Measurements from ENCODE around the gene KLHDC3.

DNA sequence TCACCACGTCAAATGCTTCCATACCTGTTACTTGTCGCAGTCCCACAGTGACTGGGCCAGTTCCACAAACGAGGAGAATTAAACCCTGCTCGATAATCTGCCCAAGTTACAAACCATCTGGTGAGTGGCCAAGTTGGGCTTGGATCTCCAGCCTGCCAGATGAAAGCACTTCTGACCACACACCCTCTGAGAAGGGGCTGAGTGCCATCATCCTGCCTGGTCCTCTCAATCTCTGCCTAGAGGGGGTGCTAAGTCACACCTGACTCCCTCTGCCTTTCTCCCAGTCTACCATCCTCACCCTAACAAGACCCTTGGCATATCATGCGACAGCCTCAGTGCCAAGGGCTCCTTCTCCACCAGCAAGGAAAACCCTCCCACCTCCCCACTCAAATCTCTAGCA is 23.1 kb downstream of the KLHDC3 start:
- no peak for TF ChIP-seq EZH2 (IDR thresholded peaks at IDR 0.05; ENCODE audit: borderline replicate concordance, low read length)
- no peak for TF ChIP-seq CTCF (conservative IDR thresholded peaks at IDR 0.05 in 1 of 2, IDR thresholded peaks at IDR 0.05 in 1 of 2; ENCODE audit: extremely low read depth in 1 of 2, insufficient read depth in 1 of 2, low read depth in 1 of 2, low read length in 2 of 2)
